GM18907 (cell line): ENCODE measurements around the gene KRTAP9-3.
"Not testable (repeated sequence)": the region's sequence is repeated elsewhere in the genome, so short reads cannot be mapped to it uniquely, and the experiment has no call there.

Experiments
- ATAC-seq: cut with Tn5 transposase; IDR thresholded peaks from one replicate; pipeline ENCODE4 v1.9.1; 2021; ENCODE audit warnings: mild to moderate bottlenecking, moderate library complexity; ENCODE audit not compliant: unreplicated experiment

The KRTAP9-3 gene

DNA sequence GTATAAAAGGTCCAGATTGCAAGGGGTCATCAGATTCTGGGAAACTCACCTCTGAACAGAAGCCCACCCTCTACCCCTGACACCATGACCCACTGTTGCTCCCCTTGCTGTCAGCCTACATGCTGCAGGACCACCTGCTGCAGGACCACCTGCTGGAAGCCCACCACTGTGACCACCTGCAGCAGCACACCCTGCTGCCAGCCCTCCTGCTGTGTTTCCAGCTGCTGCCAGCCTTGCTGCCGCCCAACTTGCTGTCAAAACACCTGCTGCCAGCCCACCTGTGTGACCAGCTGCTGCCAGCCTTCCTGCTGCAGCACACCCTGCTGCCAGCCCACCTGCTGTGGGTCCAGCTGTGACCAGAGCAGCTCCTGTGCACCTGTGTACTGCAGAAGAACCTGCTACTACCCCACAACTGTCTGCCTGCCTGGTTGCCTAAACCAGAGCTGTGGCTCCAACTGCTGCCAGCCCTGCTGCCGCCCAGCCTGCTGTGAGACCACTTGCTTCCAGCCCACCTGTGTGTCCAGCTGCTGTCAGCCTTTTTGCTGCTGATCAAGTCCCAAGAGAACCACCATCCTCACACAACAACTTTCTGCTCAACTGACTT is 17.5 kb downstream of the KRTAP9-3 start, which contains the start of gene KRTAP9-4:
Gene KRTAP9-4, plus strand, starts transcription at position 51 of the 604 bp plus-strand sequence. Its CDS starts 34 bp downstream, at position 85.
- ATAC-seq = not testable (repeated sequence)

- ATAC-seq = no peak
These were observed 19.0 kb downstream of the KRTAP9-3 start for GRCh38 chr17:41251261-41251660.

- no peak for ATAC-seq
These were observed 22.6 kb downstream of the KRTAP9-3 start for GRCh38 chr17:41254861-41255260.

DNA sequence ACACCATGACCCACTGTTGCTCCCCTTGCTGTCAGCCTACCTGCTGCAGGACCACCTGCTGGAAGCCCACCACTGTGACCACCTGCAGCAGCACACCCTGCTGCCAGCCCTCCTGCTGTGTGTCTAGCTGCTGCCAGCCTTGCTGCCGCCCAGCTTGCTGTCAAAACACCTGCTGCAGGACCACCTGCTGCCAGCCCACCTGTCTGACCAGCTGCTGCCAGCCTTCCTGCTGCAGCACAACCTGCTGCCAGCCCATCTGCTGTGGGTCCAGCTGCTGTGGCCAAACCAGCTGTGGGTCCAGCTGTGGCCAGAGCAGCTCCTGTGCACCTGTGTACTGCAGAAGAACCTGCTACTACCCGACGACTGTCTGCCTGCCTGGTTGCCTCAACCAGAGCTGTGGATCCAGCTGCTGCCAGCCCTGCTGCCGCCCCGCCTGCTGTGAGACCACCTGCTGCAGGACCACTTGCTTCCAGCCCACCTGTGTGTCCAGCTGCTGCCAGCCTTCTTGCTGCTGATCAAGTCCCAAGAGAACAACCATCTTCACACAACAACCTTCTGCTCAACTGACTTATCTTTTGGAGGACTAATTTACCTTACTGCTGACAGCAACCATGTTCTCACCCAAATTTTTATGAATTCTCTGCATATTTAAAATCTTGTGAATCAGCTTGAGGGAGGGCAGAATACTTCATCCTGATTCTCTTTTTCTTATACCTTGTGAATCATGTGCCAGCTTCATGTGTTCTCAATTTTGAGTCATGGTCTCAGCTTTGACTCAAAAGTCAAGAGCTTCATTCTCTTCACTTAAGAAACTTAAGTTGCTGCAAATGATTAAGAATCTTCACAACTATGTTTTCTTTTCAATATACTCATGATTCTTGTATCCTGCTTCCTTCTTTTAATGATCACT is 23.4 kb downstream of the KRTAP9-3 start, which contains the start of gene KRTAP9-9:
Gene KRTAP9-9, plus strand, starts transcription at position 4 of the 910 bp plus-strand sequence.
- ATAC-seq = not testable (repeated sequence)

DNA sequence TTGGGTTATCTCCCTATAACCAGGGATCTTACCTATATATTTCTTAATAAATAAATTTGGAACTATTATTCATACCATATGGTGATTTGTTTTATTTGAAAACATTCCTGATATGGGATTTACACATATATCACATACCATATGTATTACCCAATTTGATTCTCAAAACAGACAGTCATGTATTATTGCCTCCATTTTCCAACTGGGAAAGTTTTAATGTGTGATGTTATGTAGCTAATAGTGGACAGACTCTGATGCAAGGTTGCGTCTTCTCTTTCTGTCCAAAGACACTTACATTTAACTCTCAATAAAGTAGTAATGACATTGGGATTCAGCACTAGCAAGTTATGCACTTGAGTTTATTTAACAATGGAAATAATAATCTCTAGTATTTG is 24.0 kb downstream of the KRTAP9-3 start:
- no peak for ATAC-seq

DNA sequence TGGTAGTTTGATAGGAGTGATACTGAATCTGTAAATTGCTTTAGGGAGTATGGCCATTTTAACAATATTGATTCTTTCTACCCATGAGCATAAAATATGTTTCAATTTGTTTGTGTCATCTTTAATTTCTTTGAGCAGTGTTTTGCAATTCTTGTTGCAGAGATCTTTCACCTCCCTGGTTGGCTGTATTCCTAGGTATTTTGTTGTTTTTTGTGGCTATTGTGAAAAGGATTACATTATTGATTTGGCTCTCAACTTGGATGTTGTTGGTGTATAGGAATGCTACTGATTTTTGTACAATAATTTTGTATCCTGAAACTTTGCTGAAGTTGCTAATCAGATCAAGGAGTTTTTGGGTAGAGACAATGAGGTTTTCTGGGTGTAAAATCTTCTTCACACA is 26.2 kb downstream of the KRTAP9-3 start:
- no peak for ATAC-seq

GRCh38 chr17:41263212-41263611 is 31.0 kb downstream of the KRTAP9-3 start:
- ATAC-seq = no peak

DNA sequence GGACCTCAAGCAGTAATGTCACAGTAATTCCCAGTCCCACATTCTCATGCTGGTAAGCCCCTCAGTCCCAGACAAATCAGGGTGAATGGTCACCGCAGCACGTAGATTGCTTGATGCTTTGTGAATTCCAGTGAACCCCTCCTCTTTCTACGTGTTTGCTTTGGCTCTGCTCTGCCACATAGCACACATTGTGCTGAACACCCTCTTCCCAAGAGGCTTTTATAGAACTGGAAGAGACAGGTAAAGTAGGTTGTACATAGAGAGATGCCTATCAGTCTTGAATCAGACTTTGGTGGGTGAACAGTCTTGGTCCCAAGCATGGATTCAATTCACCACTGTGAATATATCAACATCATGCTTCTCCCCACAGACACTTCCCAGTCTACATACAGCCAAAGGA is 32.4 kb downstream of the KRTAP9-3 start:
- no peak for ATAC-seq

GRCh38 chr17:41265078-41265477 is 32.8 kb downstream of the KRTAP9-3 start, which contains the start of gene KRTAP9-6:
Gene KRTAP9-6, plus strand, starts transcription at chr17:41265378. Its CDS starts 0 bp downstream, at chr17:41265378.
- no peak for ATAC-seq

DNA sequence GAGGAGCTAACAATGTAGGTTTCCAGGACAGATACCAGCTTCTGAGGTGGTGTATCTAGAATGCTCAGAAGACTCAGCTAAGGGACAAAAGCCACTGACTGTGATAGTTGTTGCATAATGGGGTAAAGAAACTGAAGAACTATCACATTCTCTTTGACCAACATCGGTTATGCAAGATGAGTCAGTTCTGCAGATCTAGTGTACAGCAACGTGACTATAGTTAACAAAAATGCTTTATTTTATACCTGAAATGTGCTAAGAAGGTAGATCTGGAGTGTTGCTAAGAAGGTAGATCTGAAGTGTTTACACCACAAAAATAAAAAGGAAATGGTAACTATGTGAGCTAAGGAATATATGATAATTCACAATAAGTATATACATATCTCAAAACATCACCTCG is 35.5 kb downstream of the KRTAP9-3 start:
- ATAC-seq = no peak

DNA sequence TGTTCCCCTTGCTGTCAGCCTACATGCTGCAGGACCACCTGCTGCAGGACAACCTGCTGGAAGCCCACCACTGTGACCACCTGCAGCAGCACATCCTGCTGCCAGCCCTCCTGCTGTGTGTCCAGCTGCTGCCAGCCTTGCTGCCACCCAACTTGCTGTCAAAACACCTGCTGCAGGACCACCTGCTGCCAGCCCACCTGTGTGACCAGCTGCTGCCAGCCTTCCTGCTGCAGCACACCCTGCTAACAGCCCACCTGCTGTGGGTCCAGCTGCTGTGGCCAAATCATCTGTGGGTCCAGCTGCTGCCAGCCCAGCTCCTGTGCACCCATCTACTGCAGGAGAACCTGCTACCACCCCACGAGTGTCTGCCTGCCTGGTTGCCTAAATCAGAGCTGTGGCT is 39.1 kb downstream of the KRTAP9-3 start:
- ATAC-seq = not testable (repeated sequence)

DNA sequence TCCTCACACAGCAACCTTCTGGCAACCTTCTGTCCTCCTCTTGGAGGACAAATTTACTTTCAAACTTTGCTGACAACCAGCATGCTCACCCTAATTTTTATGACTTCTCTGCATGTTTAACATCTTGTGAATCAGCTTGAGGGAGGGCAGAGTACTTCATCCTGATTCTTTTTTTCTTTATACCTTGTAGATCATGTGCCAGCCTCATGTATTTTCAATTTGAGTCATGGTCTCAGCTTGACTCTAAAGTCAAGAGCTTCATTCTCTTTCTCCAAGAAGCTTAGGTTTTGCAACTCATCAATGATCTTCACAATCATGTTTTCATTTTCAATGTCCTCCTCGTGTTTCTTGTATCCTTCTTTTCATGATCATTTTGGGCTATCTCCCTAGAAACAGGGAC is 39.6 kb downstream of the KRTAP9-3 start:
- no peak for ATAC-seq

- not testable (repeated sequence) for ATAC-seq
These were observed 43.5 kb downstream of the KRTAP9-3 start, which contains the start of gene KRTAP9-7 for GRCh38 chr17:41275648-41276190. Gene KRTAP9-7, plus strand, starts transcription at chr17:41275698. Its CDS starts 0 bp downstream, at chr17:41275698.

GRCh38 chr17:41278176-41278955 is 46.1 kb downstream of the KRTAP9-3 start:
- no peak for ATAC-seq
